Kidney (tissue), 14 donors: ENCODE measurements around the gene RBM22. TPM values are rescaled to one million over a fixed set of nuclear protein-coding genes. Genes with fewer than 3 reads are reported as not detected.
A peak's percentile ranks its signal among the peaks of the same experiment; 100 is the strongest.

Source experiments
- DNase-seq, 5 donors: peaks; one replicate each; pipeline ENCODE4 v3.0.0-alpha.2; 2013 to 2020
- FAIRE-seq: peaks from 2 replicates; lab custom pipeline; 2012; peaks lifted over from hg19 to GRCh38; lab: Jason Lieb, UNC
- H3K27ac ChIP-seq, 2 donors: one replicate each; pipeline ENCODE4 v1.7.0; 2013; ENCODE audit warnings: low read depth in 2 of 2, low read length in 2 of 2, inconsistent platforms in 1 of 2
- H3K27me3 ChIP-seq: one replicate; pipeline ENCODE4 v1.7.1; 2013; ENCODE audit warnings: low read length, inconsistent platforms; ENCODE audit not compliant: control insufficient read depth, insufficient read depth
- H3K36me3 ChIP-seq, 3 donors: one replicate each; pipeline versions ENCODE4 v1.7.0 to v1.7.1; 2013; ENCODE audit warnings: low read length in 3 of 3, control low read depth in 1 of 3, inconsistent platforms in 1 of 3; ENCODE audit not compliant: insufficient read depth in 3 of 3, control insufficient read depth in 2 of 3
- H3K4me1 ChIP-seq, 3 donors: one replicate each; pipeline versions ENCODE4 v1.7.0 to v1.7.1; 2013; ENCODE audit warnings: low read length in 3 of 3, inconsistent platforms in 1 of 3, low read depth in 1 of 3; ENCODE audit not compliant: control insufficient read depth in 2 of 3, insufficient read depth in 2 of 3
- H3K4me3 ChIP-seq, 3 donors: one replicate each; pipeline versions ENCODE4 v1.7.0 to v1.8.1; 2013; ENCODE audit warnings: low read length in 3 of 3, control low read depth in 1 of 3, inconsistent platforms in 1 of 3
- H3K9ac ChIP-seq, 3 donors: one replicate each; pipeline versions ENCODE4 v1.7.0 to v1.7.1; 2013; ENCODE audit warnings: low read length in 3 of 3, control low read depth in 1 of 3, inconsistent platforms in 1 of 3
- H3K9me3 ChIP-seq, 3 donors: one replicate each; pipeline versions ENCODE4 v1.7.0 to v1.7.1; 2013; ENCODE audit warnings: low read length in 3 of 3, control low read depth in 1 of 3, inconsistent platforms in 1 of 3; ENCODE audit not compliant: control insufficient read depth in 2 of 3, insufficient read depth in 1 of 3
- CTCF ChIP-seq: IDR thresholded peaks from 3 replicates; pipeline ENCODE4 v1.5.1; 2012; ENCODE audit warnings: mild to moderate bottlenecking, moderate library complexity, borderline replicate concordance; ENCODE audit not compliant: insufficient read depth; ENCODE audit errors: extremely low read depth
- intact Hi-C: fragments of 100-400 bp; cut with DNase I; formaldehyde crosslinking; loops from one replicate; pipeline ENCODE4 v1.11.1; 2022
- polyA plus RNA-seq: library from polyadenylated mRNA; stranded (reverse); fragments of 350-450 nt; fragmentation: Illumina TruSeq; extraction: RNeasy Lipid Tissue Mini Kit (QIAGEN cat#74804); gene quantifications from one replicate; pipeline ENCODE4 v1.2.3, GENCODE V29; 2014; ENCODE audit warnings: low read depth, low replicate concordance; ENCODE audit not compliant: insufficient read depth
- total RNA-seq: library from RNA; stranded (reverse); fragmentation: NEBNext Ultra II Directional; extraction: Animal tissue kit (Norgen Biotek cat#: 25700); gene quantifications from one replicate; pipeline ENCODE4 v1.2.1, GENCODE V29; 2021
- donor health status: control.
- donor health status: control.
- donor health status: control.
- donor health status: control.
- donor health status: control.
- donor health status: DM: yes; HTN: yes; CAD: no.
- donor health status: Normal renal cell carcinoma (clear cell type).

RBM22 gene
- total and polyA plus RNA-seq, 2 donors from 2014 or later: 30.0 to 44.2 TPM

- no peak overlapping the region for H3K27ac ChIP-seq
- no peak for FAIRE-seq
Measured at GRCh38 chr5:150653762-150654556, 46.9 kb downstream of the RBM22 start.

GRCh38 chr5:150653145-150653761 lies 47.6 kb downstream of the RBM22 start:
- H3K9ac ChIP-seq: no peak overlapping the region
- no peaks in the 10 kb centered on the region for H3K27me3 ChIP-seq
- no peaks in the 10 kb centered on the region for H3K9me3 ChIP-seq
- intact Hi-C loops: loop anchor here (10.0 kb wide), 1 partner anchor 68 kb away; no protein-coding TSS in a partner anchor
- no peak overlapping the region for H3K4me3 ChIP-seq
- no peak overlapping the region for H3K27ac ChIP-seq
- peak in 1 of 5 donors; percentile 33 for DNase-seq
- peak; percentile 20 for TF ChIP-seq CTCF
- no peak for FAIRE-seq
- H3K36me3 ChIP-seq: peaks cover 0 to 10% (median 7%) of the 10 kb centered on the region in 3 donors
- H3K4me1 ChIP-seq: peaks cover 0 to 12% (median 8%) of the 10 kb centered on the region in 3 donors

More at GRCh38 chr5:150653762-150654556, 46.9 kb downstream of the RBM22 start:
- intact Hi-C loops: loop anchor here (10.0 kb wide), 1 partner anchor 69 kb away; no protein-coding TSS in a partner anchor
- DNase-seq: peak in 1 of 5 donors; percentile 28
- H3K9ac ChIP-seq: no peak overlapping the region
- peaks cover 0 to 12% (median 5%) of the 10 kb centered on the region in 3 donors for H3K4me1 ChIP-seq
- H3K9me3 ChIP-seq: no peaks in the 10 kb centered on the region
- peaks cover 0 to 7% (median 4%) of the 10 kb centered on the region in 3 donors for H3K36me3 ChIP-seq
- no peak overlapping the region for H3K4me3 ChIP-seq
- TF ChIP-seq CTCF: no peak
- no peaks in the 10 kb centered on the region for H3K27me3 ChIP-seq

GRCh38 chr5:150651924-150652671 lies 48.8 kb downstream of the RBM22 start:
- FAIRE-seq: no peak
- Histone ChIP-seq H3K27me3 (no peaks in the 10 kb centered on the region), H3K4me3 (no peak overlapping the region), H3K9me3 (no peaks in the 10 kb centered on the region), H3K36me3 (peaks cover 0 to 12% (median 7%) of the 10 kb centered on the region in 3 donors), H3K9ac (no peak overlapping the region), H3K27ac (no peak overlapping the region), H3K4me1 (peaks cover 0 to 12% (median 3%) of the 10 kb centered on the region in 3 donors)
- intact Hi-C loops: loop anchor here (10.0 kb wide), 1 partner anchor 67 kb away; no protein-coding TSS in a partner anchor
- DNase-seq: peak; percentile 46 to 75 (median 68)
- TF ChIP-seq CTCF: no peak
